Body of pancreas (tissue), 4 donors: ENCODE results near the gene RNF41. TPM values are rescaled to one million over a fixed set of nuclear protein-coding genes. Genes with fewer than 3 reads are reported as not detected.

Source experiments
- ATAC-seq: fragments of 150-250 bp; one replicate; pipeline ENCODE4 v1.9.1; 2016
- DNase-seq, 4 donors: peaks; one replicate each; pipeline ENCODE4 v3.0.0-alpha.2; 2019
- H3K27ac ChIP-seq, 4 donors: fragments of 200-600 bp; sonication (generic); 1 replicate in 3 of 4; 2 replicates in 1 of 4; pipeline versions ENCODE4 v1.5.1 to v1.6.1; 2016 to 2019; ENCODE audit warnings: mild to moderate bottlenecking in 1 of 4, mixed read lengths in 1 of 4, moderate library complexity in 1 of 4
- H3K27me3 ChIP-seq, 2 donors: fragments of 200-600 bp; sonication (generic); one replicate each; pipeline ENCODE4 v1.6.0; 2016; ENCODE audit warnings: mild to moderate bottlenecking in 1 of 2
- H3K36me3 ChIP-seq, 2 donors: fragments of 200-600 bp; sonication (generic); replicated peaks in 1 of 2; 2 replicates each; pipeline ENCODE4 v1.5.1; 2016; ENCODE audit warnings: low read depth in 2 of 2; ENCODE audit not compliant: insufficient read depth in 1 of 2
- H3K4me1 ChIP-seq: fragments of 200-600 bp; sonication (generic); one replicate; pipeline ENCODE4 v1.6.0; 2016
- H3K4me3 ChIP-seq, 2 donors: fragments of 200-600 bp; sonication (generic); 1 replicate in 1 of 2; 2 replicates in 1 of 2; pipeline ENCODE4 v1.5.1; 2016 to 2019
- H3K9me3 ChIP-seq, 3 donors: fragments of 200-600 bp; sonication (generic); 1 replicate in 2 of 3; 2 replicates in 1 of 3; pipeline ENCODE4 v1.5.1; 2016
- CTCF ChIP-seq, 7 experiments: fragments of 450-650 bp in 4 of 7; fragments of 200-600 bp in 3 of 7; sonication (generic) in 3 of 7; IDR thresholded peaks; one replicate each; pipeline ENCODE4 v1.5.1; 2016 to 2019; ENCODE audit warnings: antibody characterized with exemption in 7 of 7
- POLR2A ChIP-seq, 3 donors: fragments of 450-650 bp; IDR thresholded peaks; one replicate each; pipeline ENCODE4 v1.6.1; 2016; ENCODE audit warnings: antibody characterized with exemption in 3 of 3, mild to moderate bottlenecking in 2 of 3
- WGBS, 2 donors: methylation state at CpG; one replicate each; pipeline ENCODE4 v1.1.5; 2017; 5-methylcytosine and 5-hydroxymethylcytosine counted together
- intact Hi-C: fragments of 100-400 bp; cut with DNase I; formaldehyde crosslinking; loops from one replicate; pipeline ENCODE4 v1.15.1; 2023
- total RNA-seq, 2 donors: library from RNA; depleted of rRNA; stranded (reverse); fragments of >200 nt; gene quantifications; one replicate each; pipeline ENCODE4 v1.1.0, GENCODE V29; 2016

RNF41 gene
- total RNA-seq, 2 donors from 2014 or later = 13.2 TPM

GRCh38 chr12:56237552-56237951, 15.8 kb upstream of the RNF41 start:
- peaks cover 51% of the 10 kb centered on the region for H3K4me1 ChIP-seq
- H3K27ac ChIP-seq = peak overlapping the region in 3 of 4 donors; percentile 71 to 74 (median 73)
- ATAC-seq (no peak), DNase-seq (no peak)
- H3K9me3 ChIP-seq = no peaks in the 10 kb centered on the region
- no peak overlapping the region for H3K4me3 ChIP-seq
- intact Hi-C loops = no loop called here
- H3K27me3 ChIP-seq = no peaks in the 10 kb centered on the region
- WGBS, 2 donors = 78 to 82% methylated on average over 8 to 11 of the region's 11 CpGs
- peaks cover 2 to 6% of the 10 kb centered on the region in 2 donors for H3K36me3 ChIP-seq
- TF ChIP-seq POLR2A (IDR thresholded peaks at IDR 0.05) (no peak), CTCF (IDR thresholded peaks at IDR 0.05) (no peak)

GRCh38 chr12:56236985-56237384, 15.3 kb upstream of the RNF41 start:
- H3K36me3 ChIP-seq = peaks cover 2 to 6% of the 10 kb centered on the region in 2 donors
- no peak for ATAC-seq

GRCh38 chr12:56236091-56236490, 14.4 kb upstream of the RNF41 start:
- peak; percentile 56 for ATAC-seq
- Histone ChIP-seq H3K36me3 (no peaks in the 10 kb centered on the region), H3K4me3 (no peak overlapping the region), H3K27me3 (no peaks in the 10 kb centered on the region), H3K27ac (peak overlapping the region in 3 of 4 donors; percentile 71 to 74 (median 73)), H3K4me1 (peaks cover 43% of the 10 kb centered on the region), H3K9me3 (no peaks in the 10 kb centered on the region)
- intact Hi-C loops = no loop called here
- WGBS, 2 donors = 60 to 63% methylated on average over 5 to 6 of the region's 6 CpGs
- peak; percentile 59 to 87 (median 78) for DNase-seq
- TF ChIP-seq POLR2A (IDR thresholded peaks at IDR 0.05) = peak in 1 of 3 donors; percentile 12
- no peak for TF ChIP-seq CTCF (IDR thresholded peaks at IDR 0.05)

More at GRCh38 chr12:56236985-56237384, 15.3 kb upstream of the RNF41 start:
- H3K27me3 ChIP-seq = no peaks in the 10 kb centered on the region
- 49 to 58% methylated on average over 2 to 5 of the region's 5 CpGs for WGBS, 2 donors
- peak overlapping the region; percentile 27 to 74 (median 72) for H3K27ac ChIP-seq
- H3K4me3 ChIP-seq = no peak overlapping the region
- intact Hi-C loops = no loop called here
- TF ChIP-seq CTCF (IDR thresholded peaks at IDR 0.05) = no peak
- TF ChIP-seq POLR2A (IDR thresholded peaks at IDR 0.05) = no peak
- DNase-seq = no peak
- H3K9me3 ChIP-seq = no peaks in the 10 kb centered on the region
- peaks cover 47% of the 10 kb centered on the region for H3K4me1 ChIP-seq

- Histone ChIP-seq H3K9me3 (no peaks in the 10 kb centered on the region), H3K36me3 (no peaks in the 10 kb centered on the region), H3K4me1 (peaks cover 50% of the 10 kb centered on the region), H3K27me3 (no peaks in the 10 kb centered on the region), H3K4me3 (no peak overlapping the region), H3K27ac (peak overlapping the region; percentile 62 to 74 (median 72))
- 56 to 69% methylated on average over 7 to 16 of the region's 16 CpGs for WGBS, 2 donors
- DNase-seq (peak in 3 of 4 donors; percentile 45 to 72 (median 47)), ATAC-seq (no peak)
- TF ChIP-seq POLR2A (IDR thresholded peaks at IDR 0.05) = no peak
- TF ChIP-seq CTCF (IDR thresholded peaks at IDR 0.05) = no peak
- intact Hi-C loops = no loop called here
Measured at GRCh38 chr12:56234746-56235436, 13.2 kb upstream of the RNF41 start.
